Stimulated activated CD4-positive, alpha-beta T cell treated with anti-CD3 and anti-CD28 coated beads, Interleukin-2, amount 100 ng/mL, for 24 hours (primary cell): ENCODE data around the gene OGFRL1.

Experiments used
- DNase-seq, 2 donors: peaks; one replicate each; pipeline ENCODE4 v3.0.0-alpha.2; 2020

OGFRL1 gene

GRCh38 chr6:71287038-71287437 is 1.6 kb upstream of the OGFRL1 start:
- DNase-seq = no peak

- no peak for DNase-seq
Observed at GRCh38 chr6:71287926-71288227, 734 bp upstream of the OGFRL1 start.

GRCh38 chr6:71289039-71289801 is 609 bp downstream of the OGFRL1 start:
- peak in 1 of 2 donors; percentile 23 for DNase-seq

- DNase-seq = no peak
Observed at GRCh38 chr6:71289802-71290175, 1.2 kb downstream of the OGFRL1 start.

GRCh38 chr6:71290611-71291010 is 2.0 kb downstream of the OGFRL1 start:
- DNase-seq = no peak

- DNase-seq = no peak
Observed at GRCh38 chr6:71292001-71292400, 3.4 kb downstream of the OGFRL1 start.

- no peak for DNase-seq
Observed at GRCh38 chr6:71294121-71294523, 5.5 kb downstream of the OGFRL1 start.

- no peak for DNase-seq
Observed at GRCh38 chr6:71298459-71298858, 9.8 kb downstream of the OGFRL1 start.

- DNase-seq = no peak
Observed at GRCh38 chr6:71299541-71300470, 11.2 kb downstream of the OGFRL1 start.

- no peak for DNase-seq
Observed at GRCh38 chr6:71300561-71301168, 12.1 kb downstream of the OGFRL1 start.

- no peak for DNase-seq
Observed at GRCh38 chr6:71301546-71301945, 12.9 kb downstream of the OGFRL1 start.

- DNase-seq = no peak
Observed at GRCh38 chr6:71309656-71310055, 21.0 kb downstream of the OGFRL1 start.

- no peak for DNase-seq
Observed at GRCh38 chr6:71310261-71310660, 21.6 kb downstream of the OGFRL1 start.

GRCh38 chr6:71312089-71312488 is 23.5 kb downstream of the OGFRL1 start:
- DNase-seq = no peak

GRCh38 chr6:71317441-71317840 is 28.8 kb downstream of the OGFRL1 start:
- DNase-seq = no peak

- DNase-seq = no peak
Observed at GRCh38 chr6:71320041-71320440, 31.4 kb downstream of the OGFRL1 start.

GRCh38 chr6:71321314-71321713 is 32.7 kb downstream of the OGFRL1 start:
- no peak for DNase-seq

- no peak for DNase-seq
Observed at GRCh38 chr6:71324194-71324785, 35.7 kb downstream of the OGFRL1 start.

- no peak for DNase-seq
Observed at GRCh38 chr6:71326611-71327010, 38.0 kb downstream of the OGFRL1 start.

- no peak for DNase-seq
Observed at GRCh38 chr6:71330501-71330900, 41.9 kb downstream of the OGFRL1 start.

- DNase-seq = no peak
Observed at GRCh38 chr6:71332012-71332411, 43.4 kb downstream of the OGFRL1 start.

GRCh38 chr6:71333050-71333449 is 44.4 kb downstream of the OGFRL1 start:
- no peak for DNase-seq

GRCh38 chr6:71333697-71334096 is 45.1 kb downstream of the OGFRL1 start:
- no peak for DNase-seq
